Measurements from ENCODE around the gene MEIKIN.
"Not testable (repeated sequence)": the region's sequence is repeated elsewhere in the genome, so short reads cannot be mapped to it uniquely, and the experiment has no call there.

MEIKIN gene

DNA sequence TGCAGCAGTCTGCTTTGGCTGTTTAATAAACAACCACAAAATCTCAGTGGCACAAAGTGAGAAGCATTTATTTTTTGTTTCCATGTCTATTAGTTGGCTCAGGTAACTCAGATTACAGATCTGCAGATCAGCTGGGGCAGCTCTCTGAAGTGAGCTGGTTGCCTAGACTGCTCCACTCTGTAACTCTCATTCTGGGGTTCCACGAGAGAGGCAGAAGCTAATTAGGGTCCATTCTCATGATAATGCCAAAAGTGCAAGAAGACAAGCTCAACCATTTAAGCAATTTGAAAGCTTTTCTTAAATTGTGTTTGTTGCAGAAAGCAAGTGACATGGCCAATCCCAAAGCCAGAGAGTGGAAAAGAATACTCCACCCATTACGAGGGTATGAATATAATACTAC, 13.2 kb downstream of the MEIKIN start:
- in situ Hi-C loops (cut with MboI; ENCODE audit: low pct_unique_long_range_greater_than_20kb, low sequenced_read_pairs), result no loop called here
- no peak for DNase-seq

- in situ Hi-C loops (cut with MboI; ENCODE audit: low pct_unique_long_range_greater_than_20kb, low sequenced_read_pairs), result no loop called here
- DNase-seq, result no peak
Observed at GRCh38 chr5:131928957-131929356, 16.5 kb downstream of the MEIKIN start.

GRCh38 chr5:131926168-131926567, 19.3 kb downstream of the MEIKIN start:
- DNase-seq, result no peak
- in situ Hi-C loops (cut with MboI; ENCODE audit: low pct_unique_long_range_greater_than_20kb, low sequenced_read_pairs), result no loop called here

DNA sequence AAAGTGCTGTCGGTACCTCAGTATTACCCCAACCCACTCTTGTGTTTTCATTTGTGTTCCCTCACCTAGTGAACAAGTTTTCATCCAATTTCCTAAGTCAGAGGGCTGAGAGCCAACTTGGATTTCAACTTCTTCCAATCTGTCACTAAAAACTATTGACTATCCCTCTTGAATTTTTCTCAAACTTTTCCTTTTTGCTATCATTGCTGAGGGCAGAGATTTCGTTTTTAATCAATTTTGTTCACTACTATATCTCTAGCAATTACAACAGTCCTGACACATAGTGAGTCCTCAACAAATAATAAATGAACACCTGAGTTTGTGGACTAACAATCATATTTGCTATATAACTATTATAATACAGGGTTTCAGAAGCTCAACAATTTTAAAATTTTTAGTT, 29.0 kb downstream of the MEIKIN start:
- no peak for DNase-seq
- in situ Hi-C loops (cut with MboI; ENCODE audit: low pct_unique_long_range_greater_than_20kb, low sequenced_read_pairs), result no loop called here

DNA sequence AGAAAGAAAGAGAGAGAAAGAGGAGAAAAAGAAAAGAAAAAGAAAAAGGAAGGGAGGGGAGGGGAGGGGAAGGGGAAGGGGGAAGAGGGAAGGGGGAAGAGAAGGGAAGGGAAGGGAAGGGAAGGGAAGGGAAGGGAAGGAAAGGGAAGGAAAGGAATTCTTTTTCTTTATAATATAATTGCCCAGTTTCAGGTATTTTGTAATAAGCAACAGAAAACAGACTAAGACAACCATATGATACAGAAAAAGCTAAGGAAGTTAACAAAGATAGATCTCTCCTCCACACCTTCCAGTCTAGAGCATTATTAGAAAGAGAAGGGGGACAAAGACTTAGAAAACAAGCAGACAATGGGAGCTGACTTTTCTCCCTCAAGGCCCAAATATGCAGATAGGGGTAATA, 31.0 kb downstream of the MEIKIN start:
- DNase-seq, result no peak
- in situ Hi-C loops (cut with MboI; ENCODE audit: low pct_unique_long_range_greater_than_20kb, low sequenced_read_pairs), result no loop called here

DNA sequence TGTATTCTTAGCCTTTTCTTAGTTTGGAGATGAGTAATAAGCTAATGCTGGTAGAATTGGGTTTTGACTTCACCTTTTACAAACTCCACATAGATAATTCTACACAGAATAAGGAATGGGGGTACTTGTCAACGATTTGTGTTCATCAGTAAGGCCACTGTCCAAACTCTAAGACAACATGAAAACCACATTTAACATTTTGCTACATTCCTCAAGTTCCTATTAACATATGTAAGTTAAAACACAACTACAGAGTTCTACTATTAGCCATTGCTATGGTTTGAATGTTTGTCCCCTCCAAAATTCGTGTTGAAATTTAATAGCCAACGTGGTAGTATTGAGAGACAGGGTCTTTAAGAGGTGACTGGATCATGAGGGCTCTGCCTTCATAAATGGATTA, 31.9 kb downstream of the MEIKIN start:
- DNase-seq, result no peak
- in situ Hi-C loops (cut with MboI; ENCODE audit: low pct_unique_long_range_greater_than_20kb, low sequenced_read_pairs), result no loop called here

- DNase-seq, result no peak
- in situ Hi-C loops (cut with MboI; ENCODE audit: low pct_unique_long_range_greater_than_20kb, low sequenced_read_pairs), result no loop called here
Observed at GRCh38 chr5:131906668-131907067, 38.8 kb downstream of the MEIKIN start.

DNA sequence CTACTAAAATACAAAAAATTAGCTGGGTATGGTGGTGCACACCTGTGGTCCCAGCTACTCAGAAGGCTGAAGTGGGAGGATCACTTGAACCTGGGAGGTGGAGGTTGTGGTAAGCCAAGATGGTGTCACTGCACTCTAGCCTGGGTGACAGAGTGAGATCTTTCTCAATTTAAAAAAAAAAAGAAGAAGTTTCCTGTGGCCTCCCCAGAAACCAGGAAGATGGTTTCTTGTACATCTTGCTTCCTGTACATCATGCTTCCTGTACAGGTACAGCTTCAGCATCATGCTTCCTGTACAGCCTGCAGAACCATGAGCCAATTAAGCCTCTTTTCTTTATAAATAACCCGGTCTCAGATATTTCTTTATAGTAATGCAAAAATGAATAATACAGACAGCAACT, 43.2 kb downstream of the MEIKIN start:
- peak; percentile 32 for DNase-seq
- in situ Hi-C loops (cut with MboI; ENCODE audit: low pct_unique_long_range_greater_than_20kb, low sequenced_read_pairs), result not testable (repeated sequence)

DNA sequence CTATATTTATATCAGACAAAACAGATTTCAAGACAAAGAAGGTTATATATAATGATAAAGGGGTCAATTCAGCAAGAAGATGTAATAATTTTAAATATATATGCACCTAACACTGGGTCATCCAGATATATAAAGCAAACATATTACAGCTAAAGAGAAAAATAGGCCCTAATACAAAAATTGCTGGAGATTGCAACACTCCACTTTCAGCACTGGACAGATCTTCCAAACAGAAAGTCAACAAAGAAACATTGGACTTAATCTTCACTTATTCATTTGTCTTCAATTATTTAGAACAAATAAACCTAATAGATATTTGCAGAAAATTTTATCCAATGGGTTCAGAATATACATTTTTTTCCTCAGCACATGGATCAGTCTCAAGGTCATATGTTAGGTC, 45.8 kb downstream of the MEIKIN start:
- in situ Hi-C loops (cut with MboI; ENCODE audit: low pct_unique_long_range_greater_than_20kb, low sequenced_read_pairs), result no loop called here

DNA sequence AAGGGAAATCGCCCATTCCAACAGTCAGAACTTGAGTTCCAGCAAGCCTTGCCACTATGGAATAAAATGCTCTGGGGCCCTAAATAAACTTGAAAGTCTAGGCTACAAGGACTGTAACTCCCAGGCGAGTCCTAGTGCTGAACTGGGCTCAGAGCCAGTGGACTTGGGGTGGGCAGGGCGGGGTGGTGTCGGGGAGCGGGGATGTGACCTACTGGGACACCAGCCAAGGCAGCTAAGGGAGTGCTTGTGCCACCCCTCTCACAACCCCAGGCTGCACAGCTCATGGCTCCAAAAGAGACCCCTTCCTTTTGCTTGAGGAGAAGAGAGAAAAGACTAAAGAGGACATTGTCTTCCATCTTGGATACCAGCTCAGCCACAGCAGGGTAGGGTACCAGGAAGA, 61.5 kb downstream of the MEIKIN start:
- no peak for DNase-seq
- in situ Hi-C loops (cut with MboI; ENCODE audit: low pct_unique_long_range_greater_than_20kb, low sequenced_read_pairs), result no loop called here

More for the DNA sequence above, 45.8 kb downstream of the MEIKIN start:
- DNase-seq, result no peak

- no peak for DNase-seq
- in situ Hi-C loops (cut with MboI; ENCODE audit: low pct_unique_long_range_greater_than_20kb, low sequenced_read_pairs), result no loop called here
Observed at GRCh38 chr5:131879705-131880104, 65.8 kb downstream of the MEIKIN start.

GRCh38 chr5:131877873-131878272, 67.6 kb downstream of the MEIKIN start:
- DNase-seq, result no peak
- in situ Hi-C loops (cut with MboI; ENCODE audit: low pct_unique_long_range_greater_than_20kb, low sequenced_read_pairs), result no loop called here

- in situ Hi-C loops (cut with MboI; ENCODE audit: low pct_unique_long_range_greater_than_20kb, low sequenced_read_pairs); DNase-seq: not testable (repeated sequence)
Observed at GRCh38 chr5:131871251-131871650, 74.2 kb downstream of the MEIKIN start.

GRCh38 chr5:131867524-131867923, 77.9 kb downstream of the MEIKIN start:
- DNase-seq, result no peak
- in situ Hi-C loops (cut with MboI; ENCODE audit: low pct_unique_long_range_greater_than_20kb, low sequenced_read_pairs), result no loop called here

- DNase-seq, result no peak
- in situ Hi-C loops (cut with MboI; ENCODE audit: low pct_unique_long_range_greater_than_20kb, low sequenced_read_pairs), result no loop called here
Observed at GRCh38 chr5:131863700-131864099, 81.8 kb downstream of the MEIKIN start.

DNA sequence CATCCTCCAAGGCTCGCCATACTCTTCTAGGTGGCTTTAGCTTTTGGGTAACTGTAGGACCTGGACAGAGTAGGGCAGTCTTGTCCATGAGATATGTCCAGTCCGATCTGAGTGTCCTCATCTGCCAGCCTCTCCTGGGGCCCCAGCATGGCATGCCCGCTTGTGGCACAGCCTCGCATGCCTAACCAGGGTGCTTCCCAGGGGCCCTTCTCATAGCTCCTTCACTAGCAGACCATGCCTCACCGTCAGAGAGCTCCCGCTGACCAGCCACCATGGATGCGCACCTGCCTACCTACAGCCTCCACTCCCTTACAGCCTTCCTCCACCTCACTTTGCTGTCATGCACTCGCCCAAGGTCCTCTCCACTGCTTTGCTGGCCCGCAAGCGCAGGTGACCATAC, 88.1 kb downstream of the MEIKIN start:
- DNase-seq, result no peak
- in situ Hi-C loops (cut with MboI; ENCODE audit: low pct_unique_long_range_greater_than_20kb, low sequenced_read_pairs), result no loop called here

- DNase-seq, result no peak
Observed at GRCh38 chr5:131855452-131855851, 90.0 kb downstream of the MEIKIN start.

GRCh38 chr5:131854134-131854533, 91.3 kb downstream of the MEIKIN start:
- in situ Hi-C loops (cut with MboI; ENCODE audit: low pct_unique_long_range_greater_than_20kb, low sequenced_read_pairs), result no loop called here
- no peak for DNase-seq

More at GRCh38 chr5:131855452-131855851, 90.0 kb downstream of the MEIKIN start:
- in situ Hi-C loops (cut with MboI; ENCODE audit: low pct_unique_long_range_greater_than_20kb, low sequenced_read_pairs), result no loop called here

DNA sequence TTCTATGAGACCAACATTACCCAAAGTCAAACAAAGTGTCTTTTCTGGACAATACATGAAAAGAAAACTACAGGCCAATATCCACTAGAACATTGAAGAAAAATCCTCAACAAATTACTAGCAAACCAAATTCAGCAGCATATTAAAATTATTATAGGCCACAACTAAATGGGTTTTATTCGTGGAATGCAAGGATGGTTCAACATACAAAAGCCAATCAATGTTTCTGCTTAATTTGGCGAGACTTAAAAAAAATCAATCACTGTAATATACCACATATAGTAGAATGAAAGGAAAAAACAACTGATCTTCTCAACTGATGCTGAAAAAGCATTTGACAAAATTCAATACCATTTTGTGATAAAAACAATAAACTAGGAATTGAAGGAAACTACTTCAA, 96.8 kb downstream of the MEIKIN start:
- in situ Hi-C loops (cut with MboI; ENCODE audit: low pct_unique_long_range_greater_than_20kb, low sequenced_read_pairs), result no loop called here
- DNase-seq, result no peak

DNA sequence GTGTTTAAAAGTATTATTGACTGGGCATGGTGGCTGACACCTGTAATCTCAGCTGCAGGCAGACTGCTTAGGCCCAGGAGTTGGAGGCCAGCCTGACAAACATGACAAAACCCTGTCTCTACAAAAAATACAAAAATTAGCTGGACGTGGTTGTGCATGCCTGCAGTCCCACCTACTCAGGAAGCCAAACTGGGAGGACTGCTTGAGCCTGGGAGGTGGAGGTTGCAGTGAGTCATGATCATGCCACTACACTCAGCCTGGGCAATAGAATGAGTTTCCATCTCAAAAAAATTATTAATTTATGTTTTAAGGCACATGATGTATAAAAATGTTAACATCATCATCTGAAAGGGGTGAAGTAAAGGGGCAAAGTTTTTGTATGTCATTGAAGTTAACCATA, 98.9 kb downstream of the MEIKIN start:
- in situ Hi-C loops (cut with MboI; ENCODE audit: low pct_unique_long_range_greater_than_20kb, low sequenced_read_pairs), result no loop called here
- no peak for DNase-seq

- in situ Hi-C loops (cut with MboI; ENCODE audit: low pct_unique_long_range_greater_than_20kb, low sequenced_read_pairs), result no loop called here
- no peak for DNase-seq
Observed at GRCh38 chr5:131845828-131846227, 99.6 kb downstream of the MEIKIN start.

GRCh38 chr5:131842971-131843370, 102.5 kb downstream of the MEIKIN start:
- DNase-seq; in situ Hi-C loops (cut with MboI; ENCODE audit: low pct_unique_long_range_greater_than_20kb, low sequenced_read_pairs): not testable (repeated sequence)
